WTC11 (cell line): ENCODE measurements around the gene C1R. TPM values are rescaled to one million over a fixed set of nuclear protein-coding genes. Genes with fewer than 3 reads are reported as not detected.

Source experiments
- ATAC-seq: fragments of 200-7000 bp; cut with Tn5 transposase; 2 replicates; pipeline ENCODE4 v1.10.0; 2021; ENCODE audit warnings: mild to moderate bottlenecking, moderate library complexity
- CTCF ChIA-PET: fragments of 300-600 bp; sonication (Branson Sonifier 250); formaldehyde crosslinking; loops from one replicate; lab custom pipeline; 2021; ENCODE audit warnings: antibody characterized with exemption; lab: Charles Lee
- POLR2A ChIA-PET: fragments of 350-600 bp; sonication (Branson Sonifier 250); formaldehyde crosslinking; loops from one replicate; lab custom pipeline; 2021; ENCODE audit warnings: antibody characterized with exemption; lab: Charles Lee
- DNase-seq: peaks from one replicate; pipeline ENCODE4 v3.0.0; 2021; ENCODE audit warnings: low spot score
- H3K27ac Mint-ChIP-seq: 2 replicates; pipeline ENCODE4 v1.8.0; 2021; ENCODE audit warnings: mixed read lengths
- H3K27me3 Mint-ChIP-seq: 2 replicates; pipeline ENCODE4 v1.8.0; 2021; ENCODE audit warnings: low read depth, mild to moderate bottlenecking, moderate library complexity, mixed read lengths
- H3K36me3 Mint-ChIP-seq: 2 replicates; pipeline ENCODE4 v1.8.0; 2021; ENCODE audit warnings: mixed read lengths
- H3K4me1 Mint-ChIP-seq: 2 replicates; pipeline ENCODE4 v1.8.0; 2022; ENCODE audit warnings: mixed read lengths
- H3K4me3 Mint-ChIP-seq: 2 replicates; pipeline ENCODE4 v1.8.0; 2021; ENCODE audit warnings: mild to moderate bottlenecking, moderate library complexity, mixed read lengths
- H3K9me3 Mint-ChIP-seq: 2 replicates; pipeline ENCODE4 v1.8.0; 2021; ENCODE audit warnings: mixed read lengths
- ATF1 ChIP-seq: sonication (generic); formaldehyde crosslinking; IDR thresholded peaks from 2 replicates; pipeline ENCODE4 v1.8.1; 2023; ENCODE audit warnings: mild to moderate bottlenecking, moderate library complexity, missing genetic modification reagents
- ATF6 ChIP-seq: sonication (generic); formaldehyde crosslinking; IDR thresholded peaks from 2 replicates; pipeline ENCODE4 v1.8.1; 2023; ENCODE audit warnings: mild to moderate bottlenecking, missing genetic modification reagents
- E2F4 ChIP-seq: sonication (generic); formaldehyde crosslinking; IDR thresholded peaks from 2 replicates; pipeline ENCODE4 v1.8.1; 2022; ENCODE audit warnings: low read depth, mild to moderate bottlenecking, moderate library complexity, missing genetic modification reagents, borderline replicate concordance
- ELF4 ChIP-seq: sonication (generic); formaldehyde crosslinking; IDR thresholded peaks from 2 replicates; pipeline ENCODE4 v1.8.1; 2022; ENCODE audit warnings: low read depth, mild to moderate bottlenecking, moderate library complexity, missing genetic modification reagents
- FOXK1 ChIP-seq: sonication (generic); formaldehyde crosslinking; IDR thresholded peaks from 2 replicates; pipeline ENCODE4 v1.8.0; 2022; ENCODE audit warnings: mild to moderate bottlenecking, moderate library complexity, missing genetic modification reagents
- GRHL2 ChIP-seq: fragments of 250-450 bp; sonication (Bioruptor Pico); IDR thresholded peaks from 2 replicates; pipeline ENCODE4 v1.8.0; 2022; ENCODE audit warnings: mild to moderate bottlenecking, moderate library complexity; ENCODE audit not compliant: insufficient replicate concordance, severe bottlenecking
- HMGA2 ChIP-seq: fragments of 250-450 bp; sonication (Bioruptor Pico); IDR thresholded peaks from 2 replicates; pipeline ENCODE4 v1.4.0; 2021; ENCODE audit warnings: mild to moderate bottlenecking, moderate library complexity
- MXD4 ChIP-seq: fragments of 250-450 bp; sonication (Bioruptor Pico); IDR thresholded peaks from 2 replicates; pipeline ENCODE4 v1.8.0; 2021; ENCODE audit warnings: mild to moderate bottlenecking, moderate library complexity, borderline replicate concordance
- TP53 ChIP-seq: sonication (generic); formaldehyde crosslinking; IDR thresholded peaks from 2 replicates; pipeline ENCODE4 v1.8.1; 2023; ENCODE audit warnings: mild to moderate bottlenecking, missing genetic modification reagents
- ZNF138 ChIP-seq: sonication (generic); formaldehyde crosslinking; conservative IDR thresholded peaks from 2 replicates; pipeline ENCODE4 v1.8.1; 2022; ENCODE audit warnings: mild to moderate bottlenecking, moderate library complexity, missing genetic modification reagents
- ZNF423 ChIP-seq: fragments of 250-450 bp; sonication (Bioruptor Pico); IDR thresholded peaks from 2 replicates; pipeline ENCODE4 v2.1.2; 2022; ENCODE audit warnings: mild to moderate bottlenecking, moderate library complexity
- total RNA-seq: library from RNA; stranded (reverse); gene quantifications from 3 replicates; pipeline ENCODE4 v1.2.3, GENCODE V29; 2021
- TF ChIP-seq, protein P1 (sequence below): sonication (generic); formaldehyde crosslinking; IDR thresholded peaks from 2 replicates; pipeline ENCODE4 v1.8.1; 2023; ENCODE audit warnings: mild to moderate bottlenecking, missing genetic modification reagents, moderate library complexity
- TF ChIP-seq, protein P2 (sequence below): sonication (generic); formaldehyde crosslinking; conservative IDR thresholded peaks from 2 replicates; pipeline ENCODE4 v1.8.1; 2022; ENCODE audit warnings: mild to moderate bottlenecking, missing genetic modification reagents
- TF ChIP-seq, protein P3 (sequence below): sonication (generic); formaldehyde crosslinking; IDR thresholded peaks from 2 replicates; pipeline ENCODE4 v1.8.0; 2022; ENCODE audit warnings: mild to moderate bottlenecking, missing genetic modification reagents
- TF ChIP-seq, protein P4 (sequence below): sonication (generic); formaldehyde crosslinking; IDR thresholded peaks from 2 replicates; pipeline ENCODE4 v1.8.0; 2022; ENCODE audit warnings: mild to moderate bottlenecking, missing genetic modification reagents
- TF ChIP-seq, protein P5 (sequence below): sonication (generic); formaldehyde crosslinking; IDR thresholded peaks from 2 replicates; pipeline ENCODE4 v1.8.1; 2022; ENCODE audit warnings: mild to moderate bottlenecking, missing genetic modification reagents, moderate library complexity, borderline replicate concordance
- TF ChIP-seq, protein P6 (sequence below): fragments of 250-450 bp; sonication (Bioruptor Pico); IDR thresholded peaks from 2 replicates; pipeline ENCODE4 v1.8.0; 2021; ENCODE audit warnings: mild to moderate bottlenecking
- TF ChIP-seq, protein P7 (sequence below): fragments of 250-450 bp; sonication (Bioruptor Pico); IDR thresholded peaks from 2 replicates; pipeline ENCODE4 v1.9.0; 2021; ENCODE audit warnings: moderate library complexity, mild to moderate bottlenecking, inconsistent platforms, borderline replicate concordance

The C1R gene
- total RNA-seq, 1 experiment from 2014 or later, result 8.4 TPM

- peak; percentile 29 for ATAC-seq
- Mint-ChIP-seq H3K27me3 (peaks cover 2% of the 10 kb centered on the region; the same call in 1 of the 2 replicates), H3K27ac (no peak overlapping the region), H3K4me3 (no peak overlapping the region), H3K4me1 (peaks cover 17% of the 10 kb centered on the region), H3K36me3 (no peaks in the 10 kb centered on the region), H3K9me3 (no peaks in the 10 kb centered on the region)
- DNase-seq, result no peak
- CTCF ChIA-PET, result interaction anchor here (0.6 to 3.2 kb wide), 16 partner anchors 9 to 192 kb away, joined by 3 to 48 read pairs (median 5); partner anchors contain the start of genes C1RL, LPCAT3 and PEX5
- TF ChIP-seq FOXK1 (CRISPR knock-in tag), result no peak
- TF ChIP-seq ELF4 (CRISPR knock-in tag), result no peak
- no peak for TF ChIP-seq HMGA2 (CRISPR knock-in tag)
- TF ChIP-seq, protein P1, sequence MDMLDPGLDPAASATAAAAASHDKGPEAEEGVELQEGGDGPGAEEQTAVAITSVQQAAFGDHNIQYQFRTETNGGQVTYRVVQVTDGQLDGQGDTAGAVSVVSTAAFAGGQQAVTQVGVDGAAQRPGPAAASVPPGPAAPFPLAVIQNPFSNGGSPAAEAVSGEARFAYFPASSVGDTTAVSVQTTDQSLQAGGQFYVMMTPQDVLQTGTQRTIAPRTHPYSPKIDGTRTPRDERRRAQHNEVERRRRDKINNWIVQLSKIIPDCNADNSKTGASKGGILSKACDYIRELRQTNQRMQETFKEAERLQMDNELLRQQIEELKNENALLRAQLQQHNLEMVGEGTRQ (CRISPR knock-in tag), result no peak
- no peak for TF ChIP-seq E2F4 (CRISPR knock-in tag)
- TF ChIP-seq, protein P2, sequence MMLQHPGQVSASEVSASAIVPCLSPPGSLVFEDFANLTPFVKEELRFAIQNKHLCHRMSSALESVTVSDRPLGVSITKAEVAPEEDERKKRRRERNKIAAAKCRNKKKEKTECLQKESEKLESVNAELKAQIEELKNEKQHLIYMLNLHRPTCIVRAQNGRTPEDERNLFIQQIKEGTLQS (CRISPR knock-in tag), result no peak
- TF ChIP-seq ATF6 (CRISPR knock-in tag), result no peak
- TF ChIP-seq, protein P3, sequence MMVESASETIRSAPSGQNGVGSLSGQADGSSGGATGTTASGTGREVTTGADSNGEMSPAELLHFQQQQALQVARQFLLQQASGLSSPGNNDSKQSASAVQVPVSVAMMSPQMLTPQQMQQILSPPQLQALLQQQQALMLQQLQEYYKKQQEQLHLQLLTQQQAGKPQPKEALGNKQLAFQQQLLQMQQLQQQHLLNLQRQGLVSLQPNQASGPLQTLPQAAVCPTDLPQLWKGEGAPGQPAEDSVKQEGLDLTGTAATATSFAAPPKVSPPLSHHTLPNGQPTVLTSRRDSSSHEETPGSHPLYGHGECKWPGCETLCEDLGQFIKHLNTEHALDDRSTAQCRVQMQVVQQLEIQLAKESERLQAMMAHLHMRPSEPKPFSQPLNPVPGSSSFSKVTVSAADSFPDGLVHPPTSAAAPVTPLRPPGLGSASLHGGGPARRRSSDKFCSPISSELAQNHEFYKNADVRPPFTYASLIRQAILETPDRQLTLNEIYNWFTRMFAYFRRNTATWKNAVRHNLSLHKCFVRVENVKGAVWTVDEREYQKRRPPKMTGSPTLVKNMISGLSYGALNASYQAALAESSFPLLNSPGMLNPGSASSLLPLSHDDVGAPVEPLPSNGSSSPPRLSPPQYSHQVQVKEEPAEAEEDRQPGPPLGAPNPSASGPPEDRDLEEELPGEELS, result no peak
- TF ChIP-seq, protein P4, sequence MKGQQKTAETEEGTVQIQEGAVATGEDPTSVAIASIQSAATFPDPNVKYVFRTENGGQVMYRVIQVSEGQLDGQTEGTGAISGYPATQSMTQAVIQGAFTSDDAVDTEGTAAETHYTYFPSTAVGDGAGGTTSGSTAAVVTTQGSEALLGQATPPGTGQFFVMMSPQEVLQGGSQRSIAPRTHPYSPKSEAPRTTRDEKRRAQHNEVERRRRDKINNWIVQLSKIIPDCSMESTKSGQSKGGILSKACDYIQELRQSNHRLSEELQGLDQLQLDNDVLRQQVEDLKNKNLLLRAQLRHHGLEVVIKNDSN (CRISPR knock-in tag), result no peak
- TF ChIP-seq TP53 (CRISPR knock-in tag), result no peak
- no peak for TF ChIP-seq ZNF138 (CRISPR knock-in tag)
- TF ChIP-seq, protein P5, sequence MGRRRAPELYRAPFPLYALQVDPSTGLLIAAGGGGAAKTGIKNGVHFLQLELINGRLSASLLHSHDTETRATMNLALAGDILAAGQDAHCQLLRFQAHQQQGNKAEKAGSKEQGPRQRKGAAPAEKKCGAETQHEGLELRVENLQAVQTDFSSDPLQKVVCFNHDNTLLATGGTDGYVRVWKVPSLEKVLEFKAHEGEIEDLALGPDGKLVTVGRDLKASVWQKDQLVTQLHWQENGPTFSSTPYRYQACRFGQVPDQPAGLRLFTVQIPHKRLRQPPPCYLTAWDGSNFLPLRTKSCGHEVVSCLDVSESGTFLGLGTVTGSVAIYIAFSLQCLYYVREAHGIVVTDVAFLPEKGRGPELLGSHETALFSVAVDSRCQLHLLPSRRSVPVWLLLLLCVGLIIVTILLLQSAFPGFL, result no peak
- no peak for TF ChIP-seq ATF1 (CRISPR knock-in tag)
- TF ChIP-seq ZNF423 (CRISPR knock-in tag), result no peak
- TF ChIP-seq, protein P6, sequence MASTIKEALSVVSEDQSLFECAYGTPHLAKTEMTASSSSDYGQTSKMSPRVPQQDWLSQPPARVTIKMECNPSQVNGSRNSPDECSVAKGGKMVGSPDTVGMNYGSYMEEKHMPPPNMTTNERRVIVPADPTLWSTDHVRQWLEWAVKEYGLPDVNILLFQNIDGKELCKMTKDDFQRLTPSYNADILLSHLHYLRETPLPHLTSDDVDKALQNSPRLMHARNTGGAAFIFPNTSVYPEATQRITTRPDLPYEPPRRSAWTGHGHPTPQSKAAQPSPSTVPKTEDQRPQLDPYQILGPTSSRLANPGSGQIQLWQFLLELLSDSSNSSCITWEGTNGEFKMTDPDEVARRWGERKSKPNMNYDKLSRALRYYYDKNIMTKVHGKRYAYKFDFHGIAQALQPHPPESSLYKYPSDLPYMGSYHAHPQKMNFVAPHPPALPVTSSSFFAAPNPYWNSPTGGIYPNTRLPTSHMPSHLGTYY (CRISPR knock-in tag), result no peak
- no peak for TF ChIP-seq MXD4 (CRISPR knock-in tag)
- no peak for TF ChIP-seq GRHL2 (CRISPR knock-in tag)
- TF ChIP-seq, protein P7, sequence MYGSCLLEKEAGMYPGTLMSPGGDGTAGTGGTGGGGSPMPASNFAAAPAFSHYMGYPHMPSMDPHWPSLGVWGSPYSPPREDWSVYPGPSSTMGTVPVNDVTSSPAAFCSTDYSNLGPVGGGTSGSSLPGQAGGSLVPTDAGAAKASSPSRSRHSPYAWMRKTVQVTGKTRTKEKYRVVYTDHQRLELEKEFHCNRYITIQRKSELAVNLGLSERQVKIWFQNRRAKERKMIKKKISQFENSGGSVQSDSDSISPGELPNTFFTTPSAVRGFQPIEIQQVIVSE (CRISPR knock-in tag), result no peak
- POLR2A ChIA-PET, result interaction anchor here (1.7 kb wide), 1 partner anchor 47 kb away, joined by 7 read pairs; no protein-coding TSS in a partner anchor
Measured at GRCh38 chr12:7061138-7061537, 31.1 kb downstream of the C1R start.
